ES-I3 (cell line): ENCODE measurements around the gene ASPM.
"Not testable (repeated sequence)": the region's sequence is repeated elsewhere in the genome, so short reads cannot be mapped to it uniquely, and the experiment has no call there.

Experiments used
- H3K36me3 ChIP-seq: 2 replicates; pipeline ENCODE4 v1.6.1; 2013; ENCODE audit warnings: mild to moderate bottlenecking, low read length, control low read depth, moderate library complexity; ENCODE audit not compliant: insufficient read depth
- H3K4me1 ChIP-seq: 2 replicates; pipeline ENCODE4 v1.6.1; 2013; ENCODE audit warnings: mild to moderate bottlenecking, control low read depth, low read length; ENCODE audit not compliant: insufficient read depth
- H3K9ac ChIP-seq: 2 replicates; pipeline ENCODE4 v1.6.1; 2013; ENCODE audit warnings: low read depth, mild to moderate bottlenecking, low read length, moderate library complexity
- H3K9me3 ChIP-seq: 2 replicates; pipeline ENCODE4 v1.6.1; 2013; ENCODE audit warnings: mild to moderate bottlenecking, low read length, moderate library complexity; ENCODE audit not compliant: control insufficient read depth, insufficient read depth

ASPM gene

DNA sequence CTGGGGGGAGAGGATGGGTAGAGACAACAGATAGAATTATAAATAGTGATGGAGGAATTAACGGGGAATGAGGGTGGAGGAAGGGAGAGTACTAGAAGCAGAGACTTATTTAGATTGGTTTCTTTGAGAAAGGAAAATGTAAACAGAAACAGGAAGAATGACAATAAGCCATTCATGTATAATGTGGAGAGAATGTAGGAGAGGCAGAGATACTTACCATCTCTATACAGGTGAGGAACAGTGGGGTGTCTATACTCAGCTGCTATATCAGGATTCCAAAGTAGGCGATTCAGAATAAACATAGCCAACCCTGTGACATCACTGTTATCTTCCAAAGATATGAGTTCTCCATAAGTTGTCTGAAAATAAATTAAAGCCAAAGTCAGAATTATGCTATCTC lies 16.8 kb downstream of the ASPM start:
- no peaks in the 10 kb centered on the region for H3K9me3 ChIP-seq
- H3K9ac ChIP-seq = no peak overlapping the region
- H3K36me3 ChIP-seq = peaks cover 10% of the 10 kb centered on the region
- H3K4me1 ChIP-seq = peaks cover 21% of the 10 kb centered on the region; the same call in 1 of the 2 replicates

DNA sequence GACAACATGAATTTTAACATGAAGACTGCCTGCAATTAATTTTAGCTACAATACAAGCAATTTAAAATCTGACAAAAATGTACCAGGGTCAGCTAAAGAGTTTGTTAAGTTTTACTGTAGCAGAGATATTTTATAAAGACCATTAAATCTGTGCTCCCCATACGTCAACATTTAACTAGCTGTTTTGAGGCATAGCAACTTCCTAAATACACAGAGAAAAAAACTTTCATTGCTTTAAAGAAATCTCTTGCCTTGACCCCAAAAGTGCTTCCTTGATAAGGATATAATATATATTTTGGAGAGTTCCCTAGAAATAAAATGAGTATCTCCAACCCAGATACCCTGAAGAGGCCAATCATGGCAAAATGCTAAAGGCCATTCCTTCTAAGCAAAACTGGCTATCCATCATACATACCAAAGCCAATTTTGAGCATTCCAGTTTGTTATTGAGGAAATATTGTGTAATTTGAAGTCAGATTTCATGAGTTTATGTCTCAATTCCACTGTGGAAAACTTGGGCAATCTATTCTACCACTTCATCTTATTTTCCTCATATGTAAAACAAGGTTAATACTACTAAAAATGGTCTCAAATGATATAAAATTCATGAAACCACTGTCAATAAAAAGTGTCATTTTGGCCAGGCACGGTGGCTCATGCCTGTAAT lies 19.1 kb downstream of the ASPM start:
- H3K9me3 ChIP-seq = no peaks in the 10 kb centered on the region
- peaks cover 7% of the 10 kb centered on the region for H3K36me3 ChIP-seq
- peaks cover 21% of the 10 kb centered on the region; the same call in 1 of the 2 replicates for H3K4me1 ChIP-seq
- H3K9ac ChIP-seq = no peak overlapping the region

GRCh38 chr1:197126691-197127090 lies 19.8 kb downstream of the ASPM start:
- H3K36me3 ChIP-seq = peaks cover 7% of the 10 kb centered on the region
- peaks cover 21% of the 10 kb centered on the region; the same call in 1 of the 2 replicates for H3K4me1 ChIP-seq
- no peak overlapping the region for H3K9ac ChIP-seq
- H3K9me3 ChIP-seq = no peaks in the 10 kb centered on the region

GRCh38 chr1:197124376-197124775 lies 22.1 kb downstream of the ASPM start:
- peaks cover 12% of the 10 kb centered on the region for H3K36me3 ChIP-seq
- H3K4me1 ChIP-seq = peaks cover 4% of the 10 kb centered on the region; the same call in 1 of the 2 replicates
- H3K9ac ChIP-seq = no peak overlapping the region
- no peaks in the 10 kb centered on the region for H3K9me3 ChIP-seq

GRCh38 chr1:197116156-197116555 lies 30.3 kb downstream of the ASPM start:
- Histone ChIP-seq H3K9me3 (no peaks in the 10 kb centered on the region), H3K9ac (no peak overlapping the region), H3K4me1 (no peaks in the 10 kb centered on the region), H3K36me3 (peaks cover 7% of the 10 kb centered on the region)

GRCh38 chr1:197106869-197107268 lies 39.6 kb downstream of the ASPM start:
- Histone ChIP-seq H3K9ac (no peak overlapping the region), H3K4me1 (no peaks in the 10 kb centered on the region), H3K36me3 (peaks cover 3% of the 10 kb centered on the region; the same call in 1 of the 2 replicates), H3K9me3 (peaks cover 4% of the 10 kb centered on the region; the same call in 1 of the 2 replicates)

GRCh38 chr1:197103300-197103699 lies 43.2 kb downstream of the ASPM start:
- Histone ChIP-seq H3K9ac (no peak overlapping the region), H3K9me3 (peaks cover 4% of the 10 kb centered on the region; the same call in 1 of the 2 replicates), H3K36me3 (peaks cover 3% of the 10 kb centered on the region; the same call in 1 of the 2 replicates), H3K4me1 (no peaks in the 10 kb centered on the region)

DNA sequence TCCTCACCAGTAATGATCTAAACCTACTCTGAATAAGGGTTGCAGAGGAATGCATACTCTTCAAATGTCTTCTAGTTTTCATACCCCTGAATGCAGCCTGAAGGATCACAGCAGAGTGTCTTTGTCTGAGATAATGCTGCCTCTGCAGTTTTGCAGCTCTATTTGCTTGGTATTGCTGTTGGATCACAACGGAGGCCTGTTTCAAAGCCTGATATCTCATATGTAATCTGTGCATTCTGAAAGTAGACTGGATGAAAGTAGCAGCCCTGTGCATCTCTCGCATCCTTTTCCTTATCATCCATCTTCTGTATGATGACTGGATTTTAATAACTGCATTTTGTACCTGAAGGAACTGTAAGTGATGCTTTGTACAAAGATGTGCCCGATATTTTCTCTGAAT lies 44.5 kb downstream of the ASPM start:
- peaks cover 3% of the 10 kb centered on the region; the same call in 1 of the 2 replicates for H3K36me3 ChIP-seq
- no peaks in the 10 kb centered on the region for H3K4me1 ChIP-seq
- peaks cover 4% of the 10 kb centered on the region; the same call in 1 of the 2 replicates for H3K9me3 ChIP-seq
- no peak overlapping the region for H3K9ac ChIP-seq

GRCh38 chr1:197100677-197101076 lies 45.8 kb downstream of the ASPM start:
- peaks cover 3% of the 10 kb centered on the region; the same call in 1 of the 2 replicates for H3K36me3 ChIP-seq
- peaks cover 4% of the 10 kb centered on the region; the same call in 1 of the 2 replicates for H3K9me3 ChIP-seq
- H3K9ac ChIP-seq = no peak overlapping the region
- no peaks in the 10 kb centered on the region for H3K4me1 ChIP-seq

DNA sequence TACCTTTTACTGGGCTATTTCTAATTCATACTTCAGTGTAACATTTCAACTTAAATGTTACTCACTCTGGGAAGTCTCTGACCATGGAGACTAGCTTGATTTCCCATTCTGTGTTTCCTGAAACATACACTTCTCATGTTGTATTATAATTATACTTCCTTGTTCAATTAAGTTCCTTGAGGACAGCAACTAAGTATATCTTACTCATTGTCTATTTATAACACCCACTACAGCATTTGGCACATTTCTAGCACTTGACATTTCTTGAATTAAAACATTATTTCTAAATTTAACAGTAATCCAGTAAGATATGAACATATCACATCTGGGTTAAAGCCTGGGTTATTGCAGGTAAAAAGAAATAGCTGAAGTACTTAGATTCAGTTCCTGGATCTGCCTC lies 47.0 kb downstream of the ASPM start:
- Histone ChIP-seq H3K9me3 (peaks cover 4% of the 10 kb centered on the region; the same call in 1 of the 2 replicates), H3K9ac (no peak overlapping the region), H3K36me3 (peaks cover 3% of the 10 kb centered on the region; the same call in 1 of the 2 replicates), H3K4me1 (no peaks in the 10 kb centered on the region)

GRCh38 chr1:197096971-197097370 lies 49.5 kb downstream of the ASPM start:
- H3K4me1 ChIP-seq, H3K9ac ChIP-seq, H3K9me3 ChIP-seq: not testable (repeated sequence)
- peaks cover 10% of the 10 kb centered on the region; the same call in 1 of the 2 replicates for H3K36me3 ChIP-seq

- Histone ChIP-seq H3K4me1 (no peaks in the 10 kb centered on the region), H3K9ac (no peak overlapping the region), H3K9me3 (no peaks in the 10 kb centered on the region), H3K36me3 (peaks cover 10% of the 10 kb centered on the region; the same call in 1 of the 2 replicates)
Observed at GRCh38 chr1:197096137-197096536, 50.3 kb downstream of the ASPM start.

DNA sequence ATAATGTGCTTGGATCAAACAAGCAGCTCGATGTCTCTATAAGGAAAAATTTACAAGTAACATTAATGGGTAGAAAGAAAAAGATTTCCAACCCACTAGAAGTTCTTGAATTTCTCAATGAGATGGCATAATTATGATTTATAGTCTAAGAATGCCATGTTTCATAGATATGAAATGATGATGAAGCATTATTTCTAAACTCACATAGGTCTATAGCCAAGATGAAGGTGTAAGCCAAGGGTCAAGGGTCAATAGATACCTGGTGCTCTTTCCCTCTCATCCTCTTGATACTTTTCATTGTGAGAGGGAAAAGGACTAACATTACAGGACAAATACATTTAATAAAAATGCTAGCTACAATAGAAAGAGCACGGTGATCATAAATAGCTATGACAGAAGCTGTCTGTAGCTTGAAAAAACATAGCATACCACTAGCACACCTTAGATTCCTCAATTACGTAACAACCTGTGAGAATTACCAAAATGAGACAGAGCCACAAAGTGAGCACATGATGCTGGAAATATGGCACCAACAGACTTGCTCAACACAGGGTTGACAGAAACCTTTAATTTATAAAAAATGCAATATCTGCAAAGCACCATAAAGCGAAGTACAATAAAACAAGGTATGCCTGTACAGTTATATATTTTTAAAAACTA lies 53.1 kb downstream of the ASPM start:
- Histone ChIP-seq H3K9me3 (no peaks in the 10 kb centered on the region), H3K4me1 (no peaks in the 10 kb centered on the region), H3K36me3 (peaks cover 13% of the 10 kb centered on the region), H3K9ac (no peak overlapping the region)

GRCh38 chr1:197092491-197093023 lies 53.9 kb downstream of the ASPM start:
- Histone ChIP-seq H3K9ac (no peak overlapping the region), H3K9me3 (no peaks in the 10 kb centered on the region), H3K36me3 (peaks cover 13% of the 10 kb centered on the region), H3K4me1 (no peaks in the 10 kb centered on the region)

DNA sequence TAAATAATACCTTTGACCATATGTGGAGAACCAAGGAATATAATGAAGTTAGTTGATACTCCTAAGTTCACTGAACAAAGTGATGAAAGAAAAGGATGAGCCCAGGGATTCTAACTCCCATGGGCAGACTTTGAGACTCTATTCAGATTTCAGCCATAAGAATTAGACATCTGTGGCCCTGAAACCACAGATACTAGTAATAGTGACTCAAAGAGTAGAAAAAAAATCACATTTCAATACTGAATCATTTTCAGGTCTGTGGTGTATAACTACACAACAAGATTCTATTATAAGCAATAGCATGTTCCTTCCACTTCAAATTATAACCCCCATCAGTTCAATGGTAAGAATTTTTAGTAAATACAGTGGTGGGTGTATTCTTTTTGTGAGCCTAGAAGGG lies 63.0 kb downstream of the ASPM start:
- Histone ChIP-seq H3K36me3 (peaks cover 27% of the 10 kb centered on the region), H3K4me1 (no peaks in the 10 kb centered on the region), H3K9me3 (peaks cover 27% of the 10 kb centered on the region)

More for the DNA sequence above, 63.0 kb downstream of the ASPM start:
- H3K9ac ChIP-seq = no peak overlapping the region
